GM19455 (cell line): ENCODE results near the gene ALS2CL.
"Not testable (repeated sequence)": the region's sequence is repeated elsewhere in the genome, so short reads cannot be mapped to it uniquely, and the experiment has no call there.

Source experiments
- ATAC-seq: cut with Tn5 transposase; IDR thresholded peaks from one replicate; pipeline ENCODE4 v1.9.1; 2021; ENCODE audit not compliant: unreplicated experiment

Gene ALS2CL, protein sequence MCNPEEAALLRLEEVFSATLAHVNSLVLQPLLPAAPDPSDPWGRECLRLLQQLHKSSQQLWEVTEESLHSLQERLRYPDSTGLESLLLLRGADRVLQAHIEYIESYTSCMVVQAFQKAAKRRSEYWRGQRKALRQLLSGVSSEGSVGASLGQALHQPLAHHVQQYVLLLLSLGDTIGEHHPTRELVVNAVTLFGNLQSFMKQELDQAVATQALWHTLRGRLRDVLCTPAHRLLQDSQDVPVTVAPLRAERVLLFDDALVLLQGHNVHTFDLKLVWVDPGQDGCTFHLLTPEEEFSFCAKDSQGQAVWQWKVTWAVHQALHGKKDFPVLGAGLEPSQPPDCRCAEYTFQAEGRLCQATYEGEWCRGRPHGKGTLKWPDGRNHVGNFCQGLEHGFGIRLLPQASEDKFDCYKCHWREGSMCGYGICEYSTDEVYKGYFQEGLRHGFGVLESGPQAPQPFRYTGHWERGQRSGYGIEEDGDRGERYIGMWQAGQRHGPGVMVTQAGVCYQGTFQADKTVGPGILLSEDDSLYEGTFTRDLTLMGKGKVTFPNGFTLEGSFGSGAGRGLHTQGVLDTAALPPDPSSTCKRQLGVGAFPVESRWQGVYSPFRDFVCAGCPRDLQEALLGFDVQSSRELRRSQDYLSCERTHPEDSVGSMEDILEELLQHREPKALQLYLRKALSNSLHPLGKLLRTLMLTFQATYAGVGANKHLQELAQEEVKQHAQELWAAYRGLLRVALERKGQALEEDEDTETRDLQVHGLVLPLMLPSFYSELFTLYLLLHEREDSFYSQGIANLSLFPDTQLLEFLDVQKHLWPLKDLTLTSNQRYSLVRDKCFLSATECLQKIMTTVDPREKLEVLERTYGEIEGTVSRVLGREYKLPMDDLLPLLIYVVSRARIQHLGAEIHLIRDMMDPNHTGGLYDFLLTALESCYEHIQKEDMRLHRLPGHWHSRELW

GRCh38 chr3:46693038-46693891 is at the start of gene ALS2CL:
Gene ALS2CL, minus strand, starts transcription at chr3:46693679. Its CDS starts 4,239 bp downstream, at chr3:46689440.
- no peak for ATAC-seq

- no peak for ATAC-seq
These were observed 49.6 kb upstream of the ALS2CL start for GRCh38 chr3:46742992-46743585.

GRCh38 chr3:46739565-46739964 is 46.1 kb upstream of the ALS2CL start:
- ATAC-seq, result not testable (repeated sequence)

GRCh38 chr3:46737329-46737731 is 43.9 kb upstream of the ALS2CL start:
- no peak for ATAC-seq

- no peak for ATAC-seq
These were observed 42.8 kb upstream of the ALS2CL start for GRCh38 chr3:46736006-46736872.

- no peak for ATAC-seq
These were observed 41.3 kb upstream of the ALS2CL start for GRCh38 chr3:46734773-46735172.

- ATAC-seq, result no peak
These were observed 39.7 kb upstream of the ALS2CL start for GRCh38 chr3:46733026-46733800.

- no peak for ATAC-seq
These were observed 38.3 kb upstream of the ALS2CL start for GRCh38 chr3:46731795-46732194.

- ATAC-seq, result no peak
These were observed 37.3 kb upstream of the ALS2CL start for GRCh38 chr3:46730819-46731218.

GRCh38 chr3:46729038-46729437 is 35.6 kb upstream of the ALS2CL start:
- no peak for ATAC-seq

- no peak for ATAC-seq
These were observed 32.3 kb upstream of the ALS2CL start for GRCh38 chr3:46725621-46726314.

- no peak for ATAC-seq
These were observed 30.9 kb upstream of the ALS2CL start for GRCh38 chr3:46724424-46724823.

GRCh38 chr3:46722443-46722842 is 29.0 kb upstream of the ALS2CL start:
- no peak for ATAC-seq

- no peak for ATAC-seq
These were observed 27.5 kb upstream of the ALS2CL start for GRCh38 chr3:46721009-46721408.

DNA sequence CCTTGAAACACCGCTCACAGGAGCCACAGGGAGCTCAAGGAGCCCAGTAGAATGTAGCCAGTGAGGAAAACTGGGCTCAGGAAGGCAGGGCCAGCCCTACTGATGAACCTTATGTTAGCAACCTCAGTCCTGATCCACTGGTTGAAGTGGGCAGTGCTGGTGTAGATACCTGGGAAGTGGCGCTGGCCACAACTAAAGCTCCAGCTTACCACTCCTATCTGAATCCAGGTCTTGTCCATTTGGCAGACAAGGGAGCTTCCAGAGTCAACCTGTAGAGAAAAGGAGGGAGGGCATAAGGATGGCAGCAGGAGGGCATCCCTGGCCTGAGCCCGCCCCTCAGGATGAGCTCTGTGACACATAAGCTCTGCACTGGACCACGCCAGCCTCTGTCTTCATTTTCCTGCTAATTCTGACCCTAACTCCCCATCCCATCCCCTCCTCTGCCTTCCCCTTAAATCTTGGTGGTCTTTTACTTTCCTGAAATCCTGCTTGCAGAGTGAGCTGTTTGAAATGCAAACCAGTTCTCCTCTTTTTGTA is 26.3 kb upstream of the ALS2CL start:
- ATAC-seq, result no peak

DNA sequence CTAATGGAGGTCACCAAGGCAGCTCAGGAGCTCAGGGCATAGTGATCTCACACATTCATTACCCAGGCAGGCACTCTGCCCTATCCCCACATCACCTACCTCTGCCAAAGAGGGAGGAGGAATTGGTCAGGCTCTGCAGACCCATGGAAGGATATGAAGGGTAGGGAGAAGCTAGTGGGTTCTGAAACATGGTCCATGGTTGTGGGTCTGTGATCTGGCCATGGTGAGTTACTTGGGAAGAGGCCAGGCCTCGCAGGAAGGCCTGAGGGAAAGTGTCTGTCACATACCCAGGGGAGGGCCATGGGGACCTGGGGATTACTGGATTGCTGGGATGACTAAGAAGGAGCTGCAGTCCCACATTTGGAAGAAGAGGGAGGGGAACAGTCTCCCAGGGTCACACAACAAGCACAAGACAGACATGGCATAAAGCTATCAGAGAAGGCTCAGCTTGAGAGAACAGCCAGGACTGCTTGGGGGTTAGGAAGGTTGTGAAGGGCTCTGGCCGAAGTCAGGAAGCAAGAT is 25.6 kb upstream of the ALS2CL start:
- ATAC-seq, result no peak

DNA sequence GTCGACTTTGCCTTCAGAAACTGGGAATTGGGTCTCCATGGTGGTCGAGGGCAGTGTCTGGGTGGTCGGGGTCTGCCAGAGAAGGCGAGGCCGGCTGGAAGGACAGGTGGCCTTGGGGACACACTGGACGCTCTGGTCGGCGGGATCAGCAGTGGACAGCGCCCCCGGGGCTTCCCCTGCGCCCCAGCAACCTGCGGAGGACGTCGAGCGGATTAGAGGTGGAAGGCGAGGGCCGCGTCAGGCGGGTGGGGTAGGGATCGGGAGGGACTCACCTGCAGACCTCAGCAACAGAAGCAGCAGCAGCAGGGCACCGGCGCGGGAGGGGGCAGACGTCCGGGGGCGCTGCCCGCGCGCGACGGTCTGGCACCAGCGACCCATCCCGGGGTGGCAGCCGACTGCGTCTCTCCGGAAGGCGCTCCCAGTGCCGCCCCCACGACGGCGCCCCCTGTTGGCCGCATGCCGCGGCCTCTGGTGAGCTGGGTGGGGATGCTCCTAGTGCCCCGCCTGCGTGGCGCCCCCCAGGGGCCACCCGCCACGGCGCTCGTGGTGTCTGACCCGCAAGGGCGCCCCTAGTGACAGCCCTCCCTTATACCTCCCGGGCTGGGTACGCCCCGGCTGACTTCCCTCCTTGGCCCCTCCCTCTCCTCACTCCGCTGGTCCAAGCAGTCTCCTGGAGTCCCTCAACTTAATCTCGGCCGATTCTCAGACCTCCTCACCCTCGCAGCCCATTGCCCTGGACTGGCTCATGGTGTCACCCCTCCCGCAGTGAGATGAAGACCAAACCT is 24.2 kb upstream of the ALS2CL start, which contains the start of gene PRSS50:
TSS of gene PRSS50 (minus strand) at position 423 of the 785 bp plus-strand sequence. CDS start at position 378, 45 bp downstream.
- no peak for ATAC-seq
